SK-N-SH treated with all-trans-retinoic acid at 6 μM for 48 hours (cell line): ENCODE data around the gene PIPOX.

ENCODE experiments used
- ATAC-seq: fragments of 200-7000 bp; cut with Tn5 transposase; 3 replicates; pipeline ENCODE4 v1.9.1; 2020; ENCODE audit warnings: mild to moderate bottlenecking, moderate library complexity
- ARNTL ChIP-seq: fragments of 450-650 bp; formaldehyde crosslinking; IDR thresholded peaks from 2 replicates; pipeline ENCODE4 v1.5.0; 2020; ENCODE audit warnings: low read depth, mild to moderate bottlenecking, moderate library complexity, borderline replicate concordance
- BACH2 ChIP-seq: fragments of 250-450 bp; sonication (Bioruptor Pico); IDR thresholded peaks from 2 replicates; pipeline ENCODE4 v1.9.0; 2021; ENCODE audit warnings: mild to moderate bottlenecking, borderline replicate concordance
- CREB5 ChIP-seq: fragments of 250-450 bp; sonication (Bioruptor Pico); IDR thresholded peaks from 2 replicates; pipeline ENCODE4 v1.5.1; 2020; ENCODE audit warnings: low read depth, mild to moderate bottlenecking, moderate library complexity
- CSDC2 ChIP-seq: fragments of 250-450 bp; sonication (Bioruptor Pico); IDR thresholded peaks from 2 replicates; pipeline ENCODE4 v1.5.0; 2020; ENCODE audit warnings: mild to moderate bottlenecking, moderate library complexity
- CSRNP3 ChIP-seq: fragments of 250-450 bp; sonication (Bioruptor Pico); IDR thresholded peaks from 2 replicates; pipeline ENCODE4 v1.5.1; 2021; ENCODE audit warnings: mild to moderate bottlenecking, moderate library complexity
- ESRRG ChIP-seq: fragments of 250-450 bp; sonication (Bioruptor Pico); IDR thresholded peaks from 2 replicates; pipeline ENCODE4 v1.6.1; 2021; ENCODE audit warnings: mild to moderate bottlenecking
- GLIS3 ChIP-seq: fragments of 250-450 bp; sonication (Bioruptor Pico); IDR thresholded peaks from 2 replicates; pipeline ENCODE4 v1.5.0; 2020; ENCODE audit warnings: mild to moderate bottlenecking, moderate library complexity
- ISL1 ChIP-seq: fragments of 250-450 bp; sonication (Bioruptor Pico); IDR thresholded peaks from 2 replicates; pipeline ENCODE4 v2.1.2; 2022; ENCODE audit warnings: mild to moderate bottlenecking, moderate library complexity
- PATZ1 ChIP-seq: fragments of 250-450 bp; sonication (Bioruptor Pico); IDR thresholded peaks from 2 replicates; pipeline ENCODE4 v1.8.0; 2020; ENCODE audit warnings: mild to moderate bottlenecking, moderate library complexity, borderline replicate concordance
- POU6F1 ChIP-seq: fragments of 250-450 bp; sonication (Bioruptor Pico); IDR thresholded peaks from 2 replicates; pipeline ENCODE4 v1.8.0; 2021; ENCODE audit warnings: low read depth, mild to moderate bottlenecking, moderate library complexity, borderline replicate concordance
- PPARA ChIP-seq: fragments of 250-450 bp; sonication (Bioruptor Pico); IDR thresholded peaks from 2 replicates; pipeline ENCODE4 v1.5.0; 2020; ENCODE audit warnings: mild to moderate bottlenecking, borderline replicate concordance
- RARB ChIP-seq: fragments of 250-450 bp; sonication (Bioruptor Pico); IDR thresholded peaks from 2 replicates; pipeline ENCODE4 v1.8.0; 2021; ENCODE audit warnings: mild to moderate bottlenecking, moderate library complexity
- SNAI2 ChIP-seq: fragments of 250-450 bp; sonication (Bioruptor Pico); IDR thresholded peaks from 2 replicates; pipeline ENCODE4 v1.5.0; 2020; ENCODE audit warnings: mild to moderate bottlenecking, moderate library complexity
- TCF4 ChIP-seq: fragments of 250-450 bp; sonication (Bioruptor Pico); IDR thresholded peaks from 2 replicates; pipeline ENCODE4 v1.8.0; 2021; ENCODE audit warnings: mild to moderate bottlenecking, moderate library complexity, borderline replicate concordance
- TOX ChIP-seq: fragments of 250-450 bp; sonication (Bioruptor Pico); IDR thresholded peaks from 2 replicates; pipeline ENCODE4 v1.8.0; 2021; ENCODE audit warnings: mild to moderate bottlenecking, moderate library complexity, borderline replicate concordance
- TSHZ2 ChIP-seq: fragments of 250-450 bp; sonication (Bioruptor Pico); IDR thresholded peaks from 2 replicates; pipeline ENCODE4 v1.5.0; 2020; ENCODE audit warnings: mild to moderate bottlenecking, moderate library complexity
- ZC3H10 ChIP-seq: fragments of 250-450 bp; sonication (Bioruptor Pico); IDR thresholded peaks from 2 replicates; pipeline ENCODE4 v1.5.1; 2021; ENCODE audit warnings: mild to moderate bottlenecking, moderate library complexity
- ZFP3 ChIP-seq: fragments of 250-450 bp; sonication (Bioruptor Pico); IDR thresholded peaks from 2 replicates; pipeline ENCODE4 v1.5.0; 2020; ENCODE audit warnings: mild to moderate bottlenecking, moderate library complexity
- ZNF565 ChIP-seq: fragments of 450-650 bp; formaldehyde crosslinking; conservative IDR thresholded peaks from 2 replicates; pipeline ENCODE4 v1.5.0; 2020; ENCODE audit warnings: low read depth, mild to moderate bottlenecking, moderate library complexity
- ZNF70 ChIP-seq: fragments of 450-650 bp; formaldehyde crosslinking; IDR thresholded peaks from 2 replicates; pipeline ENCODE4 v1.5.0; 2020; ENCODE audit warnings: mild to moderate bottlenecking, moderate library complexity

Gene PIPOX

GRCh38 chr17:29038085-29038795, 4.7 kb upstream of the PIPOX start:
- no peak for TF ChIP-seq PPARA (CRISPR knock-in tag)
- no peak for TF ChIP-seq ZNF70
- TF ChIP-seq RARB (CRISPR knock-in tag) = no peak
- no peak for TF ChIP-seq BACH2
- TF ChIP-seq TSHZ2 = no peak
- TF ChIP-seq CSRNP3 (CRISPR knock-in tag) = no peak
- no peak for TF ChIP-seq GLIS3 (CRISPR knock-in tag)
- no peak for TF ChIP-seq PATZ1 (CRISPR knock-in tag)
- TF ChIP-seq TOX = no peak
- no peak for TF ChIP-seq ARNTL (CRISPR knock-in tag)
- no peak for TF ChIP-seq ISL1
- TF ChIP-seq CSDC2 (CRISPR knock-in tag) = no peak

GRCh38 chr17:29039764-29040598, 3.0 kb upstream of the PIPOX start:
- peak; percentile 23; the same call in 1 of the 3 replicates for ATAC-seq
- TF ChIP-seq TCF4 (CRISPR knock-in tag) (no peak), PATZ1 (CRISPR knock-in tag) (no peak), CSDC2 (CRISPR knock-in tag) (no peak), RARB (CRISPR knock-in tag) (no peak), ISL1 (no peak), POU6F1 (CRISPR knock-in tag) (no peak), ESRRG (CRISPR knock-in tag) (no peak), ZFP3 (CRISPR knock-in tag) (no peak), CREB5 (no peak), SNAI2 (CRISPR knock-in tag) (no peak), CSRNP3 (CRISPR knock-in tag) (no peak), TOX (no peak), ZNF565 (CRISPR knock-in tag) (no peak), ZC3H10 (CRISPR knock-in tag) (no peak)

More at GRCh38 chr17:29038085-29038795, 4.7 kb upstream of the PIPOX start:
- ATAC-seq = peak; percentile 50
